ENCODE data around the gene STARD9.

STARD9 gene

DNA sequence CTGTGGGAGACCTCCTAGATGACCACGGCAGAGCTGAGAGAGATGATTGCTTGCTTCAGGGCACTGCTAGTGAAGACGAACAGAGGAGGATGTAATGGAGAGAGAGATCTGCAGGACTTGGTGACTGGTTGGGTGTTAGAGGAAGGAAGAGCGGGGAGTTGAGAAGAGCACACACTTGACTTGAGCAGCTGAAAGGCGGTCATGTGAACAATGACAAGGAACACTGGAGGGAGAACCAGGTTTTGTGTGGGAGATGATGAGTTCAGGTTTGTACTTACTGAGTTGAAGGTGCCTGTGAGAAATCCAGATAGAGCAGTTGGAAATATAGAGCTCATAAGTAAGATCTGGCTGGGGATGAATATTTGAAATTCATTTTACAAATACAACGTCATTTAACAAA is 121.2 kb downstream of the STARD9 start:
- DNase-seq = no peak

DNA sequence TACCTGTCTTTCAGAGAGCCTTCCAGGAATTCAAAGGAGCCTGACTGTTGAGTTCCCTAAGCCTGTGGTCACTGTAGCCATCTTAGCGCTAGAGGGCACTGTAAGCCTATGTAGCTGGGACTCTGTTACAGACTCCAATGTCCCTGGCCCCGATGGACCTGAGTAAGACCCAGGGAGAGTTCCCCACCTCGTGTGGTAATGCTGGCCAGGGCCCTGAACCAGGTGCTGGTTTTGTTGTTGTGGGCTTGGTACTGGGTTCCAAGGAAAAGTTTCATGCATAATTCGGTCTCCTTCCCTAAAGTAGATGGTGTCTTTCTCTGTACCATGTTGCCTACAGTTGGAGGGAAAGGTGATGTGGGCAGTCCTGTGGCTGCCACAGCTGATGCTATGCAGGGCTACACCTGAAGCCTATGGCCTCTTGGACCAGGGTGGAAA is 129.1 kb downstream of the STARD9 start:
- DNase-seq = no peak

DNA sequence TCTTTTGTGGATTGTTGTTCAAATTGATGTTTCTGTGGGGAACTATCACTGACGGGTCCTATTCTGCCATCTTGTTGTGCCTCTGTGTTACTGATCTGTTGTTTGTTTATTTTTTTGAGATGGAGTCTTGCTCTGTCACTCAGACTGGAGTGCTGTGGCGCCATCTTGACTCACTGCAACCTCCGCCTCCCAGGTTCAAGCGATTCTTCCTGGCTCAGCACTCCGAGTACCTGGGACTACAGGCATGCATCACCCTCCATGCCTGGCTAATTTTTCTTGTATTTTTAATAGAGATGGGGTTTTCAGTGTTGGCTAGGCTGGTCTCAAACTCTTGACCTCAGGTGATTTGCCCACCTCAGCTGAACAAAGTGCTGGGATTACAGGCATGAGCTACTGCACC is 129.9 kb downstream of the STARD9 start:
- no peak for DNase-seq

DNA sequence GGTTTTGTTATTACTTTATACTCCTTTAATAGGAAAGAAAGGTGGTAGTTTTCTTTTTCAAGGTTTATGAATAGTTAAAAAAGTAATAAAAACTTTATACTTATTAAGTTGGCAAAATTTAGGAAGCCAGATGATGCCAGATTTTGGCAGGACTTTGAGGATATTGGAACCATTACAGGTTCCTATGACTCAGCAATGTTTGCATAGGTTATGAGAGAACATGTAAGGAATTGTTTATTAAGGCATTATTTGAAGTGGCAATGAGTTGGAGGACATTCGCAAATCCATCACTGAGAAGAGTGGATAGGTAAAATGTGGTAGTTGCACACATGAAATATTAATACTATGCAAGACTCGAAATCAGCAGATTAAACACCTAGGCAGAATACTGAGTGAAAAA is 131.7 kb downstream of the STARD9 start:
- DNase-seq = no peak

DNA sequence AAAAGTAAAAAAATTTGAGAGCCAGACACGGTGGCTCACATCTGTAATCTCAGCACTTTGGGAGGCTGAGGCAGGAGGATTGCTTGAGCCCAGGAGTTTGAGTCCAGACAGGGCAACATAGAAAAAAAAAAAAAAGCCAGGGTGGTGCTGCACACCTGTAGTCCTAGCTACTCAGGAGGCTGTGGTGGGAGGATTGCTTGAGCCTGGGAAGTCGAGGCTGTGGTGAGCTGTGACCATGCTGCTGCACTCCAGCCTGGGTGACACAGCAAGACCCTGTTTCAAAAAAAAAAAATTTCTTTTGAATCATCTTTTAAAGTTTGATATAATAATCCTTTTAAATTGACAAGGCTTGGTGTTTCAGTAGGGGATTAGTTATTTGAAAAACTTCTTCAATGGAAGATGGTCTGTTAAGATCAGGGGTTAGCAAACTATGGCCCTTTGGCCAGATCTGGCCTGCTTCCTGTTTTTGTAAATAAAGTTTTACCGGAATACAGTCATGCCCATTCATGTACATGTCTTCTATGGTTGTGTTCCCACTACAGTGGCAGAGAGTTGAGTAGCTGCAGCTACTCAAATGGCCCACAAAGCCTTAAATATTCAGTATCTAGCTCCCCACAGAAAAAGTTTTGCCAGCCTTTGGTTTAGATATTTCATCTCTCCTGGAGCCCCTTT is 132.6 kb downstream of the STARD9 start:
- DNase-seq = no peak

DNA sequence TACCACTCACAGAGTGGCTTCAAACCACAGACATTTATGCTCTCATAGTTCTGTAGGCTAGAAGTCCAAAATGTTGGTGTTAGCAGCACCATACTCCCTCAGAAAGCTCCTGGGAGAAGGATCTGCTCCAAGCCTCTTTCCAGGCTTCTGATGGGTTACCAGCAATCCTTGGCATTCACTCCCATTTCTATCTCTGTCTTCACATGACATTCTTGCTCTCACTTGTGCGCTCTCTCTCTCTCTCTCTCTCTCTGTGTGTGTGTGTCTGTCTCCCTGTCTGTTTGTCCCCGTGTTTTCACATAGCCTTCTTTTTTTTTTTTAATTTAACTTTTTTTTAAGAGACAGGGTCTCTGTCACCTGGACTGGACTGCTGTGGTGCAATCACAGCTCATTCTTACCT is 135.3 kb downstream of the STARD9 start:
- no peak for DNase-seq

DNA sequence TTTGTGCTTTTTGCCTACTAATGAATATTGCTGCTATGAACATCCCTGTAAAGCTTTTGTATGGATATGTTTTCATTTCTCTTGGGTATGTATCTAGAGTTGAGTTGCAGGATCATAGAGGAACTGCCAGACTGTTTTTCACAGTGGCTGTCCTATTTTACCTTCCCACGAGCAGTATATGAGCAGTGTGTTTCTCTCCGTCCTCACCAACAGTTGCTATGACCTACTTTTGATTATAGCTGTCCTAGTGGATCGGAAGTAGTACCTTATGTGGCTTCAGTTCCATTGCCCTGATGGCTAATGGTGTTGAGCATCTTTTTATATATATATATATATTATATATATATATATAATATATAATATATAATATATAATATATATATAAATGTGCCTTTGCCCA is 136.3 kb downstream of the STARD9 start:
- no peak for DNase-seq

DNA sequence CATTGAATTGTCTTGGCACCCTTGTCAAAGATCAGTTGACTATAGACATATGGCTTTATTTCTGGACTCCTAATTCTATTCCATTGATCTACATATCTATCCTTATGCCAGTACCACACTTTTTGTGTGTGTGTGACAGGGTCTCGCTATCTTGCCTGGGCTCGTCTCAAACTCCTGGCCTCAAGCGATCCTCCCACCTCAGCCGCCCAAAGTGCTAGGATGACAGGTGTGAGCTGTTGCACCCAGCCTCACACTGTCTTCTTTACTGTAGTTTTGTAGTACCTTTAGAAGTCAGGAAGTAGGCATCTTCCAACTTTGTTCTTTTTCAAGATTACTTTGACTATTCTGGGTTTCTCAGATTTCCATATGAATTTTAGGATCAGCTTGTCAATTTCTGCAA is 137.2 kb downstream of the STARD9 start:
- DNase-seq = no peak

DNA sequence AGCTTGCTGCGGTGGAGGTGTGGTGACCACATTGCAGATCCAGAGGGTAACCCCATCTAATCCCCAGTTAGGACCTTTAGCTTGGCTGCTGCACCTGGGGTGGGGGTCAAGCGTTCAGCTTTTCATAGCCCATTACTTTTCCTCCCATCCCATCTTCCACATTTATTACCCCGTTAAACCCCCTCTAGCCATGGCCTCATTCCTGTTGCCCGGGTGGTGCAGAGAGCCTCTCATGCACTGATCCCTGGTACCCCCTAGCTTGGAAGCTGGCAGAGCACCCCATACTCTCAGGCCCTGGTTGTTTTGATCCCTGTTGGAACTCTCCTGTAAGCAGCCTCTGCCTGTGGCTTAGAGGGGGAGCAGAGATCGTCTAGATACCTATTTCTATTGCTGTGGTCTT is 140.7 kb downstream of the STARD9 start:
- no peak for DNase-seq

DNA sequence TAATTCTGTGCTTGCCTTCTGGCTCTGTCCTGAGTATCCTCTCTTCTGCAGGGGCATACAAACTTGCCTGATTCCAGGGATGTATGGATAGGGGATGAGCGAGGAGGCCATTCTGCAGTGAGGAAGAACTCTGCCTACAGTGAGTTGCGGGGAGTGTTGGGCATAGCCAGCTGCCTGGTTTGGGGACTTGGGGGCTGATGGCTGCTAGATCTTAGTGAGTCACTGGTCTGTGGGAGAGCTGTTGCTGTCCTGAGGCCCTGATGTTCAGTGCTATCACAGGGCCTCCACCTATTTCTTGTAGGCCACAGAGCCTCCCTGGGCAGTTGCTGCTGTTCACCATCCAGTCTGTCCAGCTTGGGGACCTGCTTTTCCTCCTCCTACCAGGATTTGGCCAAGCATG is 141.2 kb downstream of the STARD9 start:
- no peak for DNase-seq

DNA sequence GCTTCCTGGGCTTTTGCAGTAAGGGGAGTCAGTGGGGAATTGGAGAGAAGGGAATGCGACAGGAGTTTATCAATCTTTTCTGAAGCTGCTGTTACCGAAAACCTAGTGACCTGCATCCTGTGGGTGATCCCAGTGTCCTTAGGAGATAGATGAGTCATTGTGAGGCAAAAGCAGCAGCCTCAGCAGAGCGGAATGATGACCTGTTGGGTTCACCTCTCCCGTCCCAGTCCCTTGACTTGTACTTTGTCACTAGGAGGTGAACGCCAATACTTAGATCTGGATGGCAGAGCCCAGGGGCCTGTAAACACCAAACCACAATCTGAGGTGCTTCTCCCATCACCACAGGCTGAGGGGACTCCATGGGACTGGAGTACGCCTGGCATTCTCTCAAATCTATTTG is 143.6 kb downstream of the STARD9 start:
- DNase-seq = no peak

DNA sequence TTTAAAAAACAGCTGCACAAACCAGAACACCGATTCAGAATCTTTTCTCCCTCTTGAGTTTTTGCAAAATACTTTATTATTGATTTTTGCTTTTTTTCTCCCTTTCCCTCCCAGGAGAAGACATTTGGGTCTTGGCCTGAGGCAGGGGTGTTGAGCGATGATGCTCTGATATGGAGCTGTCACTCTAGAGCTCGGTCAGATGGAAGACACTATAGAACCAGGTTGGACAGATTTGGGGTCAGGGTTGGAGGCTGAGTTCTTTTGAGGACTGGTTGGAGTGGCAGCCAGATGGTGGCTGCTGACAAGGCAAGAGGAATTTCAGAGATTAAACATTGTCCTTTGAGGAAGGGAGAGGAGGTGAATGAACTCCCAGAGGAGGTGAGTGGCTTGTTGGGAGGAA is 144.7 kb downstream of the STARD9 start:
- no peak for DNase-seq

DNA sequence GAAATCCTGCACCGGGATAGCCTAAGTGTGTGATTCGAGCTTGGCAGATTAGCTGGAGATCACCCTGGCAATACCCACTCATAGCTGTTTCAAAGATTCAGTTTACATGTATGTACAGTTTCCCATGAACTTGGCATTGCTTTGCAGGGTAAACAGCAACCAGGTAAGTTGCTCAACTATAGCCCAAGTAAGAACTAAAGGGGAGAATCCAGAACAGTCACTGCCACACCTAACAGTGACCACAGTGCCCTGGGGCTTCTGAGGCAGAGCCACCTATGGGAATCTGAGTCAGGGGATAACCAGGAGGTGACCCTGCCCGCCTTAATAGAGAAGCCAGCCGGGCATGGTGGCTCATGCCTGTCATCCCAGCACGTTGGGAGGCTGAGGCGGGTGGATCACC is 145.6 kb downstream of the STARD9 start:
- no peak for DNase-seq

DNA sequence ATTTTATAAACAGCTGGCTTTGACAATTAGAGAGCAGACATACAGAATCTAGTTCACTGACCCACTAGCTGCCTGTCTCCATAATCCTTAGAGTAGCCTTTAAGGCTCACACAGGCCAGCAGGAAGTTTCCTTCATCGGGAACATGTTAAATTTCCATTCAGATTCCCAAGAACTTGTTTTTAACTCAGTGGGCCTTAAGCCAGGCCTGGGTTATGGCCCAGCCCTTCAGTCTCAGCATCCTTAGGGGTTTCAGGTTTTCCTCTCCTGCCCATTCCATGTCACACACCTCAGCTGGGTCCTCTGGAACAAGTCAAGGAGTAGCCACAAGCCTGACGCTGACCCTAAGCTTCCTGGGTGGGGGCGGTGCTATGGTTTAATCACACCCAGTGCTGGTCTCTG is 146.5 kb downstream of the STARD9 start:
- DNase-seq = no peak

DNA sequence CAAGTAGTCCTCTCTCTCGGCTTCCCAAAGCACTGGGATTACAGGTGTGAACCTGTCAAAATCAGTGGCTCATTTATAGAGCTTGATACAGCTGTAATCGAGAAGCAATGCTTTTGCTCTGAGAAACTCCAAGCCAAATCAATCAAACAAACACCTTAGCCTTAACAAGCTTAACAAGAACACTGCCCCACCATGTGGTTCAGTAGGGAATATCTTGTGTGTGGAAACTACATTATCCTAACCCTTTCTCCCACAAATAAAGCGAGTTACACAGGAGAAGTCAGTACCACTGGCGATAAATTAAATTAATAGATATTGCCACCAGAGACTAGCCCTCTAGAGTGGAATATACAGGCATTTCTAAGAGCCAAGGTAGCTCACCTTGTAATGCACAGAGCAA is 147.7 kb downstream of the STARD9 start:
- DNase-seq = no peak

DNA sequence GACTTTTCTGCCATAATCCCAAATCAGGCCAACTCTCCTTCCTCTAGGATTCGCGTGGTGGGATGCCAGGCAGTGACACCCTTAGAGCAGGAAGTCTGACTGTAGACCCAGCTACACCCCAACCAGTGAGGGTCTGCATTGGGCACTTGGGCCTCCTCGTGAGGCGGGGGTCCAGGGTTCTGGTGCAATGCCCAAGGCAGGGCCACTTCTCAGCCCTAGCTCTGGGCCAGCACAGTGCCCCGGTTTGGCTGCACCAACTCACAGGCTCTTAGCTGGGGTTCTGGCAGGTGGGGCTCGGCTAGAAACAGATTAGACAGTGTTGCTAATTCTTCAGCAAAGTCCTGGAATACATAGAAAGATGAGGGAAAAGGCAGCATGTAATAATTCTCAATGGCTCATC is 148.9 kb downstream of the STARD9 start:
- no peak for DNase-seq

DNA sequence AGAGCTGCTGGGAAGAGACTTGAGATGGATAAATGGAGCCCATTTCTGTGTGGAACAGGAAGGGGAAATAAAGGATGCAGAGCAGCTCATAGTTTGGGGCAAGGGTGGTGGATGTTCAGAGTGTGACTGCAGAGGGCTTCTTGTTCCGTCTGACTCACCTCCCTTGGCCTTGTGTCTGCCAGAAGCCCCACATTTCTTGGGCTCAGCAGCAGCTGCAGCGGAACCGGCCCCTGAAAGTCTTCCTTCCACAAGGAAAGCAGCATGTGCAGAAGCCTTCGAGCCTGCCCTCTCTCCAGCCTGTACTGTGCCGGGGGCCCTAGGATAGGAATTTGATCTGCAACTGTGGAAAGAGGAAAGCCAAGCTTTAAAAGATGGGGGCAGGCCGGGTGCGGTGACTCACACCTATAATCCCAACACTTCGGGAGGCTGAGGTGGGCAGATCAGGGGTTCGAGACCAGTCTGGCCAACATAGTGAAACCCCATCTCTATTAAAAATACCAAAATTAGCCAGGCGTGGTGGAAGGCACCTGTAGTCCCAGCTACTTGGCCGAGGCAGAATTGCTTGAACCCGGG is 150.0 kb downstream of the STARD9 start:
- DNase-seq = no peak

DNA sequence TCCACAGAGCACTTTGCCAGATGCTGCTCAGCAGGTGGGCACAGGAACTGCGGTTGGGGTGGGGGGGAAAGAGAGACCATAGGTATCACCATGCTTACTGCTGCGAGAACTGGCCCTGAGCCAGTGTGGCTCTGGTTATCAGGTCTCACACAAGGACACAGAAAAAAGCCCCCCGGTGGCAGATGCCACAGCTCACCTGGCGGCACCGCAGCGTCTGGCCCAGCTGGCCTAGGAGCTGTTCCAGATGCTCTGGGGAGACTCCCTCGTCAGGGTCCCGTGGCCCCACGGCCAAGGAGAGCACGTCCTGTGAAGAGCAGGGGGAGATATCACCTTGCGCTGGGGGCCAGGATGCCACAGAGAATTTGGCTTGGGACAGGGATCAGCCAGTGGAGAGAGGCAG is 150.7 kb downstream of the STARD9 start:
- no peak for DNase-seq

DNA sequence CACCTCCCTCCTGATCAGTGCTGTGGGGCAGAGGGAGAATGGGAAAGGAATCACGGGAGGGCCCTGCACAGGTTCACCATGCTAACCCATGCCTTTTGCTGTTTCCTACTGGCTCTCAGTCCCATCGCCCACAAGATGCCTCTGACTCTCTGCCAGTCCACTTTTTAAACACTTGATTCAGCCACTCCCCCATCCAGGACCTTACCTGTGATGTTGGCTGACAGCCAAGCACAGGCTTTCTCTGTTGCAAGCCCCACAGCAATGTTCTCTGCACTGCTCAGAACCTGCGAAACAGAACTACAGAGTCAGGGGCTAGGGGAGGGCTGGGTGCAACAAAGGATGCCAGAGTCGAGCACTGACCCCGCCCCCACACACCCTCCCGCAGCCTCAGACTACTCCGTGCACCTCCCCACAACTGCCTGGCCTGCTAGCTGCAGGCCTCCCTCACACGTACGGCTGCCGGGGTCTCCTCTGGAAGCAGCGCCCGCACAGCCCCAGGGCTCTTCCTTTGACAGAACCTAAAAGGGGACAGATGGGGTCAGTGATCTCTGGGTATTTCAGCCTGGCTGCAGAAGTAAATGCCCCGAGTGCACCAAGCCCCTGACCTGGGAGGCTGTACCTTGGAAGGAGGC is 152.5 kb downstream of the STARD9 start:
- no peak for DNase-seq

DNA sequence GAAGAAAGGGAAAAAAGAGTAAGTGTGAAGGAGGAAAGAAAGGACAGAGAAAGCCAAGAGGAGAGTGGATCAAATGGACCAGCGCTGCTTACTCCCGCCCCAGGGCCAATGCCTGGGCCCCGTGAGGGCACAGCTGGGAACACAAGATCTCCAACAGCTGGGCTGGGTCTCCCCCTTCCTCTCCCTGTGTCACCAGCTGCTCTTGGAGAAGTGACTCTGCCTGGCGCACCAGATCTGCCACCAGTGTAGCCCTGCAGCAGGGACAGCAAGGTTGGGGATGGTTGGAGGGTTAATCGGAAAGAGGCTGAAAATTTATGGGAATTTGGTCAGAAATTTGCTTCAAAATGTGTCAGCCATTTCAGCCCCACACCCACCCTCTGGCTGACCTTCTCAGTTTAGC is 153.2 kb downstream of the STARD9 start:
- no peak for DNase-seq

DNA sequence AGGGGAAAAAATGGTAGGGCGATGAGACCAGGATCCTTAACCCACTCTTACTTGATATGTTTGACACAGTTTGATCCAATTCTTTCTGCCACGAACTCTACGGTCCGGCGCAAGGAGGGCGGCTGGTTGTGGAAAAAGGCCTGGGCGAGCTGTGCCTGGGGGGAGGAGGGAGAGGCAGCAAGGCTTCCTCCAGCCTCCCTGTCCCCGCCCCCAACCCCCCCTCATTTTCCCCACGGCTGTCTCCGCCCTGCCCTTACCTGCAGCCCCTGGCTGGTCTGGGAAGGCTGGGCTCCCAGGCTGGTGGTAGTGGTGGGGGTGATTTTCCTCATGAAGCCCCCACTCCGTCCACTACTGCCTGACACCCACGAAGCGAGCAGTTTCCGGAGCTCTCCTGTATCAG is 153.6 kb downstream of the STARD9 start:
- no peak for DNase-seq

DNA sequence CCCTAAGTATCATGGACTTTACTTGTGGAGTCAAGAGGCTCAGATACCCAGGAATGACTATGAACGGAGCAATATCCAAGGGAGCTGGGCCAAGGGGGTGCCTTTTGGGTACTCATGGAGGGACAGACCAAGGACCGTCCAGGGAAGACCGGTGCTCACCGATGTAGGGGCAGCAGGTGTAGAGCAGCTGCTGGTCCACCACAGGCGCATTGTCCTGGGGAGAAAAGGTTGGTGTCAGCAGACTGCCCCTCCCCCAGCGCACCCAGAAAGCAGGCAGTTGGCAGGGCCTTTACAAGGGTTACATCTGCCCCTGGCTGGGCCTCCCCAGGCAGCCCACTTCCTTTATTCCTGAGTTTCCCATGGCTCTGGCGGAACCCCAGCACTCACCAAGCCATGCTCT is 154.0 kb downstream of the STARD9 start:
- DNase-seq = no peak

DNA sequence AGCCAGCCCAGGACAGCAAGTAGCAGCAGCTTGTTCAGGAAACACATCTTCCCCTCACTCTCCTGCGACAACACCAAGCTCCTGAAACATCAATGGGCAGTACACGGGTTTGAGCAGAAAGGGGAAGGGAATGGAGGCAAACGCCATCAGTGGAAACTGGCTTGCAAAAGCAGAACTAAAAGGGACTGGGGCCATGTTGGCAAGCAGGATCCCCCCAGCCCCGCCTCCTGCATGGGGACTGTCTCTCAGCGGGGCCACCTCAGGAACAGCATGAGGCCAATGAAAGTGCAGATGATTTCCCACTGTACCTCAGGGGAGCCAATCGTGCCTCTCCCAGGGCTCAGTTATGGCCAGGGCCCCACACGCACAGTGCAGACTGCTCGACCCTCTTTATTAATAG is 154.7 kb downstream of the STARD9 start:
- DNase-seq = no peak

DNA sequence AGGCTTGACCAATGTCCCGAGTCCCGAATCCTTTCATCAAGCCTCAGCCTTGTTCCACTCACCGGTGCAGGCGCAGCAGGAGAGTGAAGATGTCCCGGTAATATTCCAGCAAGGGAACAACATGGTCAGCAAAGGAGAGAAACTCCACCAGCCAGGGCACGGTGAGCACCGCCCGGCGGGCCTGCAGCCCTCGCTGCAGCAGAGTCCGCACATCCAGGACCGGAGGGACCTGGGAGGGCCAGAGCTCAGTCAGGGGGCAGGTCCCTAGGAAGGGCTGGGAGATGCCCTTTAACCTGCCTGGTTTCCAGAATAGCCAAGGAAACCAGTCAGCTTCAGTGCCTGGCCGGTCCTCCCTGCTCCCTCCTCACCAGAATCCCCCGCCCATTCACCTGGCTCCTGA is 155.1 kb downstream of the STARD9 start:
- DNase-seq = no peak

DNA sequence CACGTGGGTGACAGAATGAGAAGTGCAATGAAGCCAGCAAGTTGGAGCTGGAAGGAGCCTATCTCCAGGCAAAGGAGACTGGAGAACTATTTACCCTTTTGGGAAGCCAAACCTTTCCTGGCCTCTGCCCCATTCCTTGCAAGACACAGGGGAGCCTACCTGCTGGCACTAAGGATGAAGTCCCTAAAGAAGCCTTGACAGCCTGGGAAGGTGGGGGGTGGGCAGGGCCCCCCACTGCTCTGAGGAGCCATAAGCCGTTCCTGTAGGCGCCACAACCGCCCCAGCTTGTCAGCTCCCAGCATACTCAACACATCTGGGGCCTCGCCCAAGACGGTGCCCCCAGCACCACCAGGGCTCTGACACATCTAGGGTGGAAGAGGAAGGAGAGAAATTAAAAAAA is 156.1 kb downstream of the STARD9 start:
- no peak for DNase-seq
